GM19455 (cell line): ENCODE results near the gene WFDC2.

Source experiments
- ATAC-seq: cut with Tn5 transposase; IDR thresholded peaks from one replicate; pipeline ENCODE4 v1.9.1; 2021; ENCODE audit not compliant: unreplicated experiment

Gene WFDC2

GRCh38 chr20:45469336-45470261 lies at the start of gene WFDC2:
WFDC2 (plus strand) TSS chr20:45469753; CDS start chr20:45469782, 29 bp downstream.
- no peak for ATAC-seq

GRCh38 chr20:45420125-45420524 lies 49.4 kb upstream of the WFDC2 start:
- ATAC-seq: no peak

GRCh38 chr20:45423700-45424099 lies 45.9 kb upstream of the WFDC2 start:
- ATAC-seq: no peak

DNA sequence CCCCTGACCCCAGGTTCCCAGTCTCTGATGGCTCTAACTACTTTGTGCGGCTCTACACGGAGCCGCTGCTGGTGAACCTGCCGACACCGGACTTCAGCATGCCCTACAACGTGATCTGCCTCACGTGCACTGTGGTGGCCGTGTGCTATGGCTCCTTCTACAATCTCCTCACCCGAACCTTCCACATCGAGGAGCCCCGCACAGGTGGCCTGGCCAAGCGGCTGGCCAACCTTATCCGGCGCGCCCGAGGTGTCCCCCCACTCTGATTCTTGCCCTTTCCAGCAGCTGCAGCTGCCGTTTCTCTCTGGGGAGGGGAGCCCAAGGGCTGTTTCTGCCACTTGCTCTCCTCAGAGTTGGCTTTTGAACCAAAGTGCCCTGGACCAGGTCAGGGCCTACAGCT lies 44.0 kb upstream of the WFDC2 start:
- no peak for ATAC-seq

DNA sequence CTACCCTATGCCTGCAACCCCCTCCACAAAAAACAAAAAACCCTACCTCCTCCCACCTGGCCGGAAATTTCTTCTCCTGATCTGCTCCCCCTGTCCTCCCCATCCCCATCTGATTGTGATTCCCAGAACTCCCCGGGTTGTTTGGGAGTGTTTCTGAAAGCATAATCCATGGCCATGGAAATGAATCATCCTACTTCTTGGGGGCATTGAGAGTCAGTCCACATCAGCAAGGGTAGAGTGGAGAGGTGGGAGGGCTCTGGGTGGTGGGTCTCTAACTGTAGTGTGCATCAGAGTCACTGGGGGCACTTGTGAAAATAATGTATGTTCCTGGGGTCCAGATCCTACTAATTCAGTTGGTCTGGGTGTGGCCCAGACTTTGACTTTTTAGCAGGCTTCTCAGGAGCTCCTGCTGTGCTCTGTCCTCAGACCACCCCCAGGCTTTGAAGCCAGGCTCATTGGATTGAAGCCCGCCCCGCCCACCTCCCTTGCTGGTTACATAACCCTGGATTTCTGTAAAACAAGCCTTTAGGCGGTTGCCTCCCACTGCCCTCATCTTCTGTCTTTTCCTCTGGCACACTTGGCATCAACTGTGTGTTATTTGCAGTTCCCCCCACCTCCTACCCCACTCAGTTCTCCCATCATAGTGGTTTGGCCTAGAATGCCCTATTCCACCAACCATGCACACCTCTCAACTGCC lies 43.1 kb upstream of the WFDC2 start:
- no peak for ATAC-seq

DNA sequence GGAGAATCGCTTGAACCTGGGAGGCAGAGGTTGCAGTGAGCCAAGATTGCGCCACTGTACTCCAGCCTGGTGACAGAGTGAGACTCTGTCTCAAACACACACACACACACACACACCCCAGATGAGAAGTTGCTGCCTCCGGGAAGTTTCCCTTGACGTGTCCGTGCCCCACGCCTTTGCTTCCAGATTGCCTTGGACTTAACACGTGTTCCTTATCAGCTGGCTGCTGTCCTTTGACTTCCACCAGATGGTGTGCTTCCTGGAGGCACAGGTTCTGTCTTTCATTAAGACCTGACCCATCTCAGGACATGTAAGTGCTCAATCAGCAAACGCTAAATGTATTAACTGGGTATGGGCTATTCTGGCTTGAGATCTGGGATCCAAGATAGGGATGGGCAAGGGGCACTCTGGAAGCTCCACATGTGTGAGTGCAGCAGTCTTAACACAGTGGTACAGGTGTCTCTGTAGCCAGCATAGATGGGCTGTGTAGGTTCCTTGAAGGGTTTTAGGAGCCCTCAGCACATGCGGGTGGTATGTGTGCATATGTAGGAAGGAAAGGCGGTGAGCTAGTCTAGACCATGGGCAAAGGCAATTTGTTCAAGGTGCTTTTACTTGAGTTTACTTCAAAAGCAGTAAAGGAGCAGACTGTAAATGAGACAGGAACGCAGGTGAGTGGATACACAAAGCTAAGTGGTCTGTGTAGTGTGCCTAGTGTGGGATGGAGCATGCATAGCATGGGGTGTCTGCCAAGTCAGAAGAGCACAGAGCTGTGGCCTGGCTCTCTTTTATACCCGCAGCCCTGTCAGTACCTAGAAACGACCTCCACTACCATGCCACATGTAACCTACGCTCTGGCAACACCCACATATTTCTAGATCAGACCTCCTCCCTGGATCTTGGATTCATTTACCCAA lies 42.1 kb upstream of the WFDC2 start:
- no peak for ATAC-seq

DNA sequence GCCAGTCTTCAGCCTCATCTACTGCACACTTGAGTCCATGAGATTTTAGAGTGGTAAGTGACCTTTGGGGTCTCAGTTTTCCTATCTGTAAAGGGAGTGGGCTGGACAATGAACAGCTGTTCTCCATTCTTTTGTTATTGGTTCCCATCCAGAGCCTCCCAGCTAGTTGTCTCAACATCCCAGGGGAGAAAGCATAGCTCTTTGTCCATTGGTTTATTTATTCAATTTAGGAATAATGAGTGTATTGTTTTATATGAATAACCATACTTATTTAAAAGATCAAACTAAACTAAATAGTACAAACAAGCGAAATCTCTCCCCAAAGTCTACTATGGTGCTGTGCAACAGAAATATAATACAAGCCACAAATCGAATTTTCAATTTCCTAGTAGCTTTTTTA lies 39.9 kb upstream of the WFDC2 start:
- ATAC-seq: no peak

DNA sequence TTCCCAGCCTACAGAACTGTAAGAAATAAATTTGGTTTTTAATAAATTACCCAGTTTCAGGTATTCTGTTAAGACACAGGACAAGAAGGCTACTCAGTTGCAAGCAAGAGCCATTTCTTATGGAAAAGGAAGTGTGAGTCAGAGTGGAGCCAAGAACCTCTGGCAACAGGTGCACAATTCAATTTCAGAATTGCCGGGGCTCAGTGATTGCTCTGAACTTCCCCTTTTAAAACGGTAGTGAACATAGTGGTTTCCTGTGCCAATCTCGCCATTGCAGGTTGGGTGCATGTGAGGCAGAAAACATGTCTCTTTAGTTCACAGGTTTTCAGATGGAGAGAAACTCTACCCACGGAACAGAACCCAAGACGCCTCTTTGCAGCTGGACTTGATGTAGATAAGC lies 37.3 kb upstream of the WFDC2 start:
- peak; percentile 67 for ATAC-seq

- no peak for ATAC-seq
Observed at GRCh38 chr20:45433316-45433715, 36.2 kb upstream of the WFDC2 start.

DNA sequence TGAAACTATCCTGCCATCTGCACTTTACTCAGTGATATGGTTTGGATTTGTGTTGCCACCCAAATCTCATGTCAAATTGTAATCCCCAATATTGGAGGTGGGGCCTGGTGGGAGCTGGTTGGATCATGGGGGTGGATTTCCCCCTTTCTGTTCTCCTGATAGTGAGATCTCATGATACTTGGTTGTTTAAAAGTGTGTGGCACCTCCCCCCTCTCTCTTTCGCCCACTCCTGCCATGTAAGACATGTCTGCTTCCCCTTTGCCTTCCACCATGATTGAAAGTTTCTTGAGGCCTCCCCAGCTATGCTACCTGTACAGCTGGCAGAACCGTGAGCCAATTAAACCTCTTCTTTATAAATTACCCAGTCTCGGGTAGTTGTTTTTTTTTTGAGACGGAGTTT lies 35.6 kb upstream of the WFDC2 start:
- ATAC-seq: no peak

DNA sequence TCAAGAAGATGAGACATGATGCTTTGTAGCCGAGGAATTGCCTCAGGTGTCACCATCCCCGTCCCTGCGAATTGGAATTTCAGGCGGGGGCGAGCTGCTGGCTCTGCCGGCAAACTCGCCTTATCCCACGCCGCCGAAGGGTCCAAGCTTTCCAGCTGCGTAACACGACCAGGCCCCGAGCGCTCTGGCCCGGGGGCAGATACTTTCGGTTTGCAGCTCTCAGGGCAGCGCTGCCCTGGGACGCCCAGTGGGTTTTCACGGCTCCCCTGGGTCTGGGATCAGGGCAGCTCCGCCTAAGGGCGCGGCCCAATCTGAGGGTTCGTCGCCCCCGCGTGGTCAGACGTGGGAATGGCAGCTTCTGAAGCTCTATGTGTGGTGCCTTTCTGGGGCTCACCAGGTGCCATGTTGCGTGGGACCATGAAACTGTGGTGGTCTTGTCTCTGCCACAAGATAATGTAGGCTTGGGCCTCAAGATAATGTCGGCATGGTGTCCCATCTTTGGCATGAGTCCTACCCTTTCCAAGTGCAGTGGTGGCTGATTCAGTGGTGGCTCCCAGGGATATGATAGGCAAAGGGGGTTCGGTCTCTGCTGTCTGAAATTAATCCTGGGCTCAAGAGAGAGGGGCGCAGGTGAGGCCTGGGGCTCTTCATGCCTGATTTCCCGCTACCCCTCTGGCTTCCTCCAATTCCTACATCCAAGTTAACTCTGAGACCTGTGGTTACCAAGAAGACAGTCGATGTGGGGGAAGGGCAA lies 32.6 kb upstream of the WFDC2 start:
- ATAC-seq: peak; percentile 65

DNA sequence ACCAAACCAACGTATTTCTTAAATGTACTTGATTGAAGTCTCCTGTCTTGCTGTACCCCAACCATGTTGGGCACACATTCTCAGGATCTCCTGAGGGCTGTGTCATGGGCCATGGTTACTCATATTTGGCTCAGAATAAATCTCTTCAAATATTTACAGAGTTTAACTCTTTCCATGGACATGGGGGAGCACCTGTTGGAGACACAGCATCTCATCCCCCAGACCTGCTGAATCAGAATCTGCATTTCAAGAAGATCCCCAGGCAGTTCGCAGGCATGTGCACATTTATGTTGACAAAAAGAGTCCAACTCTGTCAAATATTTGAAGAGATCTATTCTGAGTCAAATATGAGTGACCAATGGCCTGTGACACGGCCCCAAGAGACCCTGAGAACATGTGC lies 29.1 kb upstream of the WFDC2 start:
- no peak for ATAC-seq

- ATAC-seq: no peak
Observed at GRCh38 chr20:45440891-45441685, 28.5 kb upstream of the WFDC2 start.

GRCh38 chr20:45441746-45442145 lies 27.8 kb upstream of the WFDC2 start:
- ATAC-seq: no peak

DNA sequence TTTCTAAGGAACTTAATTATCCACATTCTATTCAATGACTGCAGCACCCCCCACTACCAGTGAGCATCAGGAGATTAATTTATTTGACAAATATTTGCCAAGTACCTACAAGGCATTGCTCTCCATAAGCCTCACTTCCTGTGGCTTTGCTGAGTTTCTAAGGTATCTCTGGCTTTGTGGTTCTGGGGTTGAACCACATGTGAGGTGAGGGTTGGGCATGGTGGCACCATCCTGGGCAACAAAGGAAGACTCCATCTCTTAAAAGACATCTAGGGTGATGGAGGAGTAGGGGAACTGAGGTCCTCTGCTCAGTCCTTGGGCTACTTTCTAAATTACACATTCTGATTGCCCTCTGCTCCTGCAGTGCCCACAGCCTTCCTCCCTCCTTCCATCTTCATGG lies 25.5 kb upstream of the WFDC2 start:
- no peak for ATAC-seq

GRCh38 chr20:45445805-45446562 lies 23.6 kb upstream of the WFDC2 start:
- ATAC-seq: no peak

GRCh38 chr20:45448270-45448669 lies 21.3 kb upstream of the WFDC2 start:
- no peak for ATAC-seq

GRCh38 chr20:45449528-45449927 lies 20.0 kb upstream of the WFDC2 start:
- no peak for ATAC-seq
